ENCODE measurements around the gene ASAH2B. TPM values are rescaled to one million over a fixed set of nuclear protein-coding genes. Genes with fewer than 3 reads are reported as not detected.
"Not testable (repeated sequence)": the region's sequence is repeated elsewhere in the genome, so short reads cannot be mapped to it uniquely, and the experiment has no call there.

The ASAH2B gene
- total RNA-seq, 1 experiment from 2014 or later, result 8.6 TPM

- not testable (repeated sequence) for H3K27me3 Mint-ChIP-seq (ENCODE audit: low read depth); H3K4me1 ChIP-seq (ENCODE audit: insufficient read depth, low read length); H3K79me1 ChIP-seq (ENCODE audit: insufficient read depth, low read depth, low read length, poor library complexity, severe bottlenecking); DNase-seq; H3K14ac ChIP-seq (ENCODE audit: insufficient read depth, low read length); H3K27me3 ChIP-seq (ENCODE audit: insufficient read depth, low read length); H3K9ac ChIP-seq (ENCODE audit: extremely low read depth, insufficient read length, low read length); H3K36me3 Mint-ChIP-seq (ENCODE audit: insufficient read depth in 1 of 3, low read depth in 3 of 3); H2BK12ac ChIP-seq (ENCODE audit: insufficient read length, low read depth, low read length); H3K79me2 ChIP-seq (ENCODE audit: insufficient read depth, low read length); H3K4me3 Mint-ChIP-seq; H3K18ac ChIP-seq (ENCODE audit: insufficient read length, low read depth, low read length); H3K4me2 ChIP-seq (ENCODE audit: insufficient read depth, insufficient read length, low read length); H4K8ac ChIP-seq (replicated peaks; ENCODE audit: insufficient read length, low read depth, low read length); H3K27ac Mint-ChIP-seq; H2BK15ac ChIP-seq (ENCODE audit: low read depth, low read length); H2AK5ac ChIP-seq (ENCODE audit: insufficient read length, low read length); H3K23ac ChIP-seq (ENCODE audit: insufficient read length, low read depth, low read length); H4K20me1 ChIP-seq (ENCODE audit: control insufficient read depth, insufficient read depth, insufficient read length); H3K4ac ChIP-seq (ENCODE audit: low read depth, low read length); H2BK20ac ChIP-seq (ENCODE audit: low read depth, low read length, poor library complexity, severe bottlenecking); H3K27ac ChIP-seq (ENCODE audit: insufficient read length, low read depth, low read length); H3K23me2 ChIP-seq (ENCODE audit: insufficient read length, low read depth, low read length, poor library complexity, severe bottlenecking); H2AFZ ChIP-seq (ENCODE audit: low read length); H3T11ph ChIP-seq (ENCODE audit: low read length); H3K56ac ChIP-seq (ENCODE audit: insufficient read length, low read depth, low read length); H3K9me3 Mint-ChIP-seq; H2BK5ac ChIP-seq (ENCODE audit: insufficient read length, low read length); H4K91ac ChIP-seq (ENCODE audit: insufficient read length, low read depth, low read length); H3K9me3 ChIP-seq (ENCODE audit: control insufficient read depth, low read depth, low read length); H4K5ac ChIP-seq (ENCODE audit: insufficient read length, low read depth, low read length); H2BK120ac ChIP-seq (ENCODE audit: low read depth, low read length, poor library complexity, severe bottlenecking)
- WGBS (ENCODE audit: extremely low coverage, insufficient read length, low lambda C conversion rate), result no CpG with 5 or more reads among the region's 4 CpGs
- TF ChIP-seq CTCF (conservative IDR thresholded peaks at IDR 0.05), result peak; percentile 55
- peaks cover 0 to 12% of the 10 kb centered on the region in 2 experiments; a peak in 3 of 4 replicates for H3K4me1 Mint-ChIP-seq
Observed at GRCh38 chr10:50697819-50698218, 41.9 kb upstream of the ASAH2B start.

- not testable (repeated sequence) for H3K27me3 ChIP-seq (ENCODE audit: insufficient read depth, low read length); H3K14ac ChIP-seq (ENCODE audit: insufficient read depth, low read length); H2BK5ac ChIP-seq (ENCODE audit: insufficient read length, low read length); H2BK15ac ChIP-seq (ENCODE audit: low read depth, low read length); H3K56ac ChIP-seq (ENCODE audit: insufficient read length, low read depth, low read length); H4K91ac ChIP-seq (ENCODE audit: insufficient read length, low read depth, low read length); H4K8ac ChIP-seq (replicated peaks; ENCODE audit: insufficient read length, low read depth, low read length); H3K23me2 ChIP-seq (ENCODE audit: insufficient read length, low read depth, low read length, poor library complexity, severe bottlenecking); H2BK20ac ChIP-seq (ENCODE audit: low read depth, low read length, poor library complexity, severe bottlenecking); H3K79me2 ChIP-seq (ENCODE audit: insufficient read depth, low read length); H3K9ac ChIP-seq (ENCODE audit: extremely low read depth, insufficient read length, low read length); H3K23ac ChIP-seq (ENCODE audit: insufficient read length, low read depth, low read length); H2BK120ac ChIP-seq (ENCODE audit: low read depth, low read length, poor library complexity, severe bottlenecking); H3K9me3 Mint-ChIP-seq; H3K4ac ChIP-seq (ENCODE audit: low read depth, low read length); H3K4me1 ChIP-seq (ENCODE audit: insufficient read depth, low read length); H3K4me2 ChIP-seq (ENCODE audit: insufficient read depth, insufficient read length, low read length); H2BK12ac ChIP-seq (ENCODE audit: insufficient read length, low read depth, low read length); H3K36me3 Mint-ChIP-seq (ENCODE audit: insufficient read depth in 1 of 3, low read depth in 3 of 3); H2AFZ ChIP-seq (ENCODE audit: low read length); H3K4me3 Mint-ChIP-seq; DNase-seq; H3K79me1 ChIP-seq (ENCODE audit: insufficient read depth, low read depth, low read length, poor library complexity, severe bottlenecking); H2AK5ac ChIP-seq (ENCODE audit: insufficient read length, low read length); H4K20me1 ChIP-seq (ENCODE audit: control insufficient read depth, insufficient read depth, insufficient read length); H3T11ph ChIP-seq (ENCODE audit: low read length); H3K9me3 ChIP-seq (ENCODE audit: control insufficient read depth, low read depth, low read length); H3K27ac Mint-ChIP-seq; H4K5ac ChIP-seq (ENCODE audit: insufficient read length, low read depth, low read length); H3K27ac ChIP-seq (ENCODE audit: insufficient read length, low read depth, low read length); H3K27me3 Mint-ChIP-seq (ENCODE audit: low read depth); H3K18ac ChIP-seq (ENCODE audit: insufficient read length, low read depth, low read length)
- H3K4me1 Mint-ChIP-seq, result peaks cover 0 to 12% of the 10 kb centered on the region in 2 experiments; a peak in 3 of 4 replicates
- no CpG with 5 or more reads among the region's 5 CpGs for WGBS (ENCODE audit: extremely low coverage, insufficient read length, low lambda C conversion rate)
Observed at GRCh38 chr10:50701947-50702346, 37.8 kb upstream of the ASAH2B start.

Measured in H9 (cell line).